Right ventricle myocardium inferior (tissue), 1 donor: ENCODE data around the gene TMEM184C. TPM values are rescaled to one million over a fixed set of nuclear protein-coding genes. Genes with fewer than 3 reads are reported as not detected.
A peak's percentile ranks its signal among the peaks of the same experiment; 100 is the strongest.

Experiments
- ATAC-seq: fragments of 200-7000 bp; cut with Tn5 transposase; one replicate; pipeline ENCODE4 v1.9.1; 2020; ENCODE audit warnings: mild to moderate bottlenecking, moderate library complexity
- DNase-seq: peaks from one replicate; pipeline ENCODE4 v3.0.0; 2021; ENCODE audit errors: missing footprints
- intact Hi-C: fragments of 100-400 bp; cut with DNase I; formaldehyde crosslinking; loops from one replicate; pipeline ENCODE4 v1.11.0; 2022
- long read RNA-seq: library from polyadenylated mRNA; unstranded; transcript quantifications from one replicate; pipeline ENCODE4 v2.0.0, GENCODE V29; 2021
- total RNA-seq: library from RNA; stranded (reverse); fragmentation: NEBNext Ultra II Directional; extraction: Animal tissue kit (Norgen Biotek cat#: 25700); gene quantifications from one replicate; pipeline ENCODE4 v1.2.1, GENCODE V29; 2021
- donor health status: DM: no; HTN: yes; CAD: no; lungs with severe emphysema.

Gene TMEM184C
- 26.4 TPM for total RNA-seq
- long read RNA-seq, full-length matches to known transcripts = 10 of 10 reads
- long read RNA-seq, partial matches to known transcripts = 0 of 10 reads
- long read RNA-seq, other reads (novel, unspliced or antisense) = 0 of 10 reads

DNA sequence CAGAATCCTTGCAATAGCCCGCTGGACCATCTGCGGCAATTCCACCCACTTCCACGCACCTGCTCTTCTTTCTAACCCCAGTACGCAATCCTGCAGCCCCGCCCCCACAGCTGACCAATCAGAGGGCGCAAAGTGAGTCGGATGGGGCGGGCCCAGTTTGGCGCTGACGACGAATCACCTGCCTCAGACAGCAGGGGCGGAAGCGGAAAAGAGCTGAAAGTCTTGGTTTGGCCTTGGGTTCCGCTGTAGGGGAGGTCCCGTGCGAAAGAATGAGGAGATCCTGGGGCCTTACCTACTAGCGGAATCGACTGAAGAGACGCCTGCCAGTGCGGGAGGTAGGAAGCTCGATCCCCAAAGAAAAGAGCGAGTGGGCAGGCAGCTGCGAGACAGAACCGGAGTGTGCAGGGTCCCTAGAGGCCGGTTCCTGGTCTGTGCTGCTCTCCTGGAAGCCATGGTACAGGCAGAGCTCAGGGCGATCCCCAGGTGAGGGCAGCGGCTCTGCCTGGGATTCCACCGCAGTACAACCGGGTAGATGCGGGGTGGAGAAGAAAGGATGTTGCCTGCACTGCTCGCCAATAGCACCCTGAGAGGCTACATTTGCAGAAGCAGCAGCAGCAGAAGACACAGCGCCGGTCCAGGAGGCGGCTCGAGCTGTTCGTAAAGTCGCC lies at the start of gene TMEM184C:
Gene TMEM184C, plus strand, starts transcription at position 225 of the 668 bp plus-strand sequence. CDS start 560 bp downstream, outside the sequence.
- intact Hi-C loops = no loop called here
- DNase-seq (peak; percentile 100), ATAC-seq (peak; percentile 99)

DNA sequence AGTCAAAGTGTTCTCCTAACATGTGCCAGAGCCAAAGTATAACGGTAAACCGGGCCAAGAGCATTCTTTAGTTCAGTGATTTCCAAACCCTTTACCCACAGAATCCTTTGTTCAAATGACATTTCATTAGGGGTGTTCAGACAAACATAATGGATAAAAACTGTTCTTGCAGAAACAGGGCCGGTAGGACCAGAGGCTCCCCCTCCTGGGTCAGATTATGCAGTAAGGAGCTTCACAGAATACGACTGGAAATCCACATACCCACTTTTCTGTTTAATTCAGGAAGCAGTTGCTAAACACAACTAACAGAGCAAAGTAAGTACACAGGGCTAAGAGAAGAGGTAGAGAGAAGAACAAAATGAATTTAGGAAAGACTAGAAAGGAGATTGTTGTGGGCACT lies 46.6 kb upstream of the TMEM184C start:
- DNase-seq = no peak
- ATAC-seq = no peak
- intact Hi-C loops = no loop called here

DNA sequence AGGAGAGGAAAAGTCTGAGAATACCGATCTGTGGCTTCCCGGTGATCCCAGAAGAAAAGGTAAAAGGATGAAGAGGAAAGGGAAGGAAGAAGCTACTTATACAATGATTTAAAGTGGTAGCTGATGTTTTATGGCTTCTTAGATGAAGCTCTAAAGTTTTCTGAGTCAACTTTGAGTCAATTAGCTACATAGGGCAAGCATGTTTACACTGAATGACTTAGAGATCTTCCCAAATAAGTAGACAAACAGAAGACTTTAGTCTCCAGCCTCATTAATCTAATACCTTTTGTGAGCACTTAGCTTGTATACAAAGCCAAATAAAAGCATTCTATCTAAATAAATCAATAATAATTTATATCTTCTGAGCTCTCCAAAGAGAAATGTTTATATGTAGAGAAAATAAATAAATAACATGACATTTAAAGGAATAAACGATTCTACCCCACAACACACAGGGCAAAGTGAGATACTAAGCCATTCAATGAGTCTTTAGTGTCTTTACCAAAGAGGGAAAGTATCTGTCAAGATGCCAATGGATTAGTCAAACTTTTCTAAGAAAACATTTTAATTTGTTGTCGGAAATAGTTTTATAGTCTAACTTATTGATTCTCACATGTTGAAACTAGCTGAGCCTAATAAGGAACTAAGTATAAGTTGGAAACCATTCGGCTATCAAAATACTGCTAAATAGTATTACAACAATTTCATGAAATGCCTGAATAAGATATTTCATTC lies 46.0 kb upstream of the TMEM184C start:
- intact Hi-C loops = no loop called here
- DNase-seq (no peak), ATAC-seq (no peak)

DNA sequence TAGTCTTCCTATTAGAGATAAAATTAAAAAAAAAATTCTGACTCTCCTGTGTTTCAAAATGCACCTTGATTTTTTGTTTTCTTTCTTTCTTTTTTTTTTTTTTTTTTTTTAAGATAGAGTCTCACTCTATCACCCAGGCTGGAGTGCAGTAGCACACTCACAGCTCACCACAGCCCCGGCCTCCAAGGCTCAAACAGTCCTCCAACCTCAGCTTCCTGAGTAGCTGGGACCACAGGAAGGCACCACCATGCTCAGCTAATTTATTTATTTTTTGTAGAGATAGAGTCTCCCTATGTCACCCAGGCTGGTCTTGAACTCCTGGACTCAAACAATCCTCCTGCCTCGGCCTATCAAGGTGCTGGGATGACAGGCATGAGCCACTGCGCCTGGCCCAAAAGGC lies 41.1 kb upstream of the TMEM184C start:
- DNase-seq (no peak), ATAC-seq (no peak)
- intact Hi-C loops = no loop called here

DNA sequence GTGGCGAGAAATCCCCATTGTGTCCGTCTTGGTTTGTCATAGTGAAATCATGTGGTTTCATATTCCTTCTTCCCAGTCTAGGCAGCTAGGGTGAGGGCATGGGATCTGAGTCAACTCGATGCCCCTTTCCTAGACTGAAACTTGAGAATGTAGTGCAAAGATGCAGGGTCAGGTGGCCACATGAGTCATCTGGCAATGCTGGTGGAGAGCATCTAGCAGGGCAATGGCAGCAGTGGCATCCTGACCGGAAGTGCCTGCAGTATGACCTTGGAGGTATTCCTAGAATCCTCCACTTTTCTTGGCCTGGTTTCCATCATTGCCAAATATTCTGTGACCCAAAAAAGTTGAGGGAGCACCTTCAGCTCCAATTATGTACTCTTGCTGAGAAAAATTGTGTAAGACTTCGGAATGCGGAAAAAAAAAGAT lies 39.1 kb upstream of the TMEM184C start:
- ATAC-seq (no peak), DNase-seq (no peak)
- intact Hi-C loops = no loop called here

DNA sequence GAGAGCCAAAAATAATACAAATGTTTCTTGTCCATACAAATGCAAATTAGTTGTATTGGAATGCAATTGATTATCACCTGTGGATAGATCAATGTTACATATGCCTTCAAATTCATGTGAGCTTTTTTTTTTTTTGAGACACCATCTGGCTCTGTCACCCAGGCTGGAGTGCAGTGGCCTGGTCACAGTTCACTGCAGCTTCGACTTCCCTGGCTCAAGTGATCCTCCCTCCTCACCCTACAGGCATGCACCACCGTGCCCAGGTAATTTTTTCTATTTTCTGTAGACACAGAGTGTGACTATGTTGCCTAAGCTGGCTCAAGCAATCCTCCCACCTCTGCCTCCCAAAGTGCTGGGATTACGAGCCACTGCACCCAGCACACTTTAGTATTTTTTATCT lies 38.6 kb upstream of the TMEM184C start:
- DNase-seq (no peak), ATAC-seq (no peak)
- intact Hi-C loops = no loop called here

DNA sequence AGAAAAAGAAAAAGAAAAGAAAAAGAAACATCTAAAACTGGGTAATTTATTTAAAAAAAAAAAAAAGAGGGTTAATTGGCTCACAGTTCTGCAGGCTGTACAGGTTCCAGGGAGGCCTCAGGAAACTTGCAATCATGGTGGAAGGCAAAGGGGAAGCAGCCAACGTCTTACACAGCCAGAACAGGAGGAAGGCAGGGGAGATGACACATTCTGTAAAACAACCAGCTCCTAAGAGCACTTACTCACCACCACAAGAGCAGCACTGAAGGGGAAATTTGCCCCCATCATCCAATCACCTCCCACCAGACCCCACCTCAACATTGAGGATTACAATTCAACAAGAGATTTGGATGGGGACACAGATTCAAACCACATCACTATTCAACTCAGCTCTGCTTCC lies 36.8 kb upstream of the TMEM184C start:
- ATAC-seq (no peak), DNase-seq (no peak)
- intact Hi-C loops = no loop called here

DNA sequence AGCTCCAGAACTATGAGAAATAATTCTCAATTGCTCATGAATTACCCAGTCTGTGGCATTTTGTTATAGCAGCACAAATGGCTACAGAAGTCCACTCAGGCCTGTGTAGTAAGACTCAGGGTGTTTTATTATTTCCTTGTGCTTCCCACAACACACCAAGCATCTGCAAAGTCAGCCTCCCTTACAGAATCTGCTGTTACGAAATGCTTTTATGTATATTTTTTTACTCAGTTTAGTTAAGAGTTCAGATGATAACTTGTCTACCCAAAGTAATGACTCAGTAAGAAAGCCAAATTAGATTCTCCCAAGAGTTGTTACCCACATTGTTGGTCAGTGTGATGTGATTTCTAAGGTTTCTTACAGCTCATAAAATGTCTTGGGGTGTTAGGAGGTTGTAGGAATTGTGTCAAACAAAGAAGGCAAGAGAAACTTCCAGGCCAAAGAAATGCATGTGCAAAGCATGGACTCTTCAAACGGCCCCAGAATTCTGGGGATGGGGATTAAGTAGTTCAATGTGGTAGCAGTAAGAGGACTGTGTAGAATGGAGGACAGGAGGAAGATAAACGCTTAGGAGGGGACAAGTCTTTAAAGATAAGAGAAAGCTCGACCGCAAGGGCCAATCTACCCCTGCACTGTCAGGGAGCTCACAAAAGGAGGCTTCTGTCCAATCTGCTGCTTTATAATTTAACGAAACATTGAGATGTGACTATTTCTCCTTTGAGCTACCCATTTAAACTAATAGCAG lies 35.4 kb upstream of the TMEM184C start:
- no peak for DNase-seq

DNA sequence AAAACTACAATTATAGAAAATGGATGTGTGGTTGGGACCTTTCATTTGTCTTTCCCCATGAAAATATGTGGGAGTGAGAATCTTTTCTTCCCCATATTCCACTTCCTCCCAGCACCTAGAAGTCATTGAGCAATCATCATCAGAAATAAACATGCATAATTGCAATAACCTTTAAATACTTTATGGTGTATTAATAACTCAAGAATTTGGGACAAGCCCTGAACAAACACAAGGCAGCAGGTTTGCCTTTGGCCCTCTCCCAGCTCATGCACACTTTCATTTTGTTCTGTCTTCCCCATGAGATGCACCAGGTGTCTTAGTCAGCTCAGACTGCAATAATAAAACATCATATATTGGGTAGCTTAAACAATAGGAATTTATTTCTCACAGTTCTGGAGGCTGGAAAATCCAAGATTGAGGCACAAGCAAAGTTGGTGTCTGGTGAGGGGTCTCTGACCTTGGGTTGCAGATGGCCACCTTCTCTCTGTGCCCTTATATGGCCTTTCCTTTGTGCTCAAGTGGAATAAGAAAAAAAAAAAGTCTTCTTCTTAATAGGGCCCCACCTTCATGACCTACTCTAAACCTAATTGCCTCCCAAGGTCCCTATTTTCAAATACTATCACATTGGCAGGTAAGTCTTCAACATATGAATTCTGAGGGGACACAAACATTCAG lies 34.7 kb upstream of the TMEM184C start:
- DNase-seq (no peak), ATAC-seq (no peak)
- intact Hi-C loops = no loop called here

More for the DNA sequence above, 35.4 kb upstream of the TMEM184C start:
- ATAC-seq = no peak
- intact Hi-C loops = no loop called here

DNA sequence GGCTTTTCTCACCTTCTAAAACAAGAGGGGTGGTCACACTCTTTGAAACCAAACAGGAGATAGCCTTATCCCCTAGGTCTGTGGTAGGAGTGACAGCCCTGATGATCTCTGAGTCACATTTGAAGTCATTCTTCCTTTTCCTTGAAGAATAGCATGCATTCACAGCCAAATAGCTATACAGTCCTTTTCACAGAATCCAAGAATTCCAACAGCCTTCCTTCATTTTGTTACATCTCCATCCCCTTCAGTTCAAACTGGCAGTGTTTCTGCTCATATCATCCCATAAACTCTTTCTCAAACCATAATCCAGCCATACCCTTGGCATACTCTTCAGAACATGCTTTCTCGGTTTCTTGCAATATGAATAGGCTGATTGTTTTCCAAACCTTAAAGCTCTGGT lies 33.3 kb upstream of the TMEM184C start:
- intact Hi-C loops = no loop called here
- no peak for ATAC-seq
- no peak for DNase-seq

DNA sequence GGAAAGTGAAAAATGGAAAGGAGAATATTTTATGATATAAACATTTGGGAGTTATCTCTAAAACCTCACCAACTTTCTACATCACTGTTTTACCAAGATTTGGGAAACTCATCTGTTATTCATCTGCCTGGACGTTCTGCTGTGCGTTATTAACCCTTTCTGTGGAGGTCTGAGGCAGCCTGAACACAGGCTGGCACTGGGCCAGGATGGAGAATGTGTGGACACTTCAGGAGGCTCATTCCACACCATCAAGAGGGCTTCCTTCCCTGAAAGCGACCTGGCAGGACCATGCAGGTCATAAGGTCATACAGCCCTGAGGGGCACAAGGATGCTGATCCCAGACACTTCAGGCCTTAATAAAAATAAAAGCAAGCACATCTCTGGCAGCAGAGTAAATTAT lies 31.2 kb upstream of the TMEM184C start:
- ATAC-seq (no peak), DNase-seq (no peak)
- intact Hi-C loops = loop anchor here (5.0 kb wide), 2 partner anchors 424 to 569 kb away; no protein-coding TSS in a partner anchor

DNA sequence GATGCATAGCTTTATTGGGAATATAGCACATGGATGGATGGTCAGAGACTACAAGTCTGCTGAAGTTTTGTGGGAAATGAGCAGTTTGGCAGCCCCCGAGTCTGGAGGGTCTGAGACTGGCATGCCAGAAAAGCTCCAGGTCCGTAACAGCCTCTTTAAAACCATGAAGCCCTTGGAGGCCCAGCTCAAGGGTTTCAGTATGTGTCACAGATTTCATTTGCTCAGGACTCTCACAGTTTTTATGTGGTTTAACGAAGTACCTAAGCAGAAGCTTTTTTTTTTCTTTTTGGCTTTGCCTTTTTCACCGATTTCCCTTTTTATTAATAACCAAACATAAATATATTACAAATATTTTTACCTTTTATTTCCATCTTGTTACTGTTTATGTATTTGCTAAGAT lies 30.6 kb upstream of the TMEM184C start:
- no peak for DNase-seq
- no peak for ATAC-seq
- intact Hi-C loops = loop anchor here (5.0 kb wide), 2 partner anchors 424 to 569 kb away; no protein-coding TSS in a partner anchor

DNA sequence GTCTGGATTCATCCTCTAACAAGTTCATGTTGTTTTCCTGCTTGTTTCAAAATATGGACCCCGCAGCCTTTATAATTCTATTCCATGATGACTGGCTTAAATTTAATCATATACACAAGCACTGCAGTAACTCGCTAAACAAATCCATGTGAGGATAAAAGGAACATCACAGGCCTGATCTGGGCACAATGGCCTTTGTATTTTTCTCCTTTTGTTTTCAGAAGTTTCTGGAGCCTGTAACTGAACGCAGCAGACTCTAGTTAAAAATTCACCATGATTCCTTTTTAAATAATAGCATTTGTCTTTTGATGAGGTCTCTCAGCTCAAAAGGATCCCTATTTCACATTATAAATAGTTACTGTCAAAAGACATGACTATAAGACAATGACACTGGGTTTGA lies 30.2 kb upstream of the TMEM184C start:
- intact Hi-C loops = loop anchor here (5.0 kb wide), 2 partner anchors 425 to 570 kb away; no protein-coding TSS in a partner anchor
- ATAC-seq = no peak
- no peak for DNase-seq

DNA sequence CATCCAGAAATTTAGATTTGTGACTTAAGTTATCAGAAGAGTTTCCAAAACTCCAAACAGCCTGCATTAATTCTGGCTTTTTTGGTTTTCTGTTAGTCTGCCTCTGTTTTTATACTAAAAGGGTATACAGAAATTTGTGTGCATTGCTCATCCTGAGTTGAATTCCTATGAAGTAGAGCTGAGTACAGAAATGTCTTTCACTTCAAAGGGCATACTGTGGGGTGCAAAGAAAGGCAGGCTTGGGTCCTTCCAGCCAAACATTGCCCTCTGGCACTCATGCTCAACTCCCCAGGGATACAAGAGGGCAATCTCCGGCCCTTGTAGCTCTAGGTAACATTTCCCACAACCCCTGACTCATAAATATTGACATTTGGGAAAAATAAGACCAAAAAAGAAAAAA lies 27.6 kb upstream of the TMEM184C start:
- intact Hi-C loops = loop anchor here (5.0 kb wide), 2 partner anchors 427 to 572 kb away; no protein-coding TSS in a partner anchor
- DNase-seq (no peak), ATAC-seq (no peak)

DNA sequence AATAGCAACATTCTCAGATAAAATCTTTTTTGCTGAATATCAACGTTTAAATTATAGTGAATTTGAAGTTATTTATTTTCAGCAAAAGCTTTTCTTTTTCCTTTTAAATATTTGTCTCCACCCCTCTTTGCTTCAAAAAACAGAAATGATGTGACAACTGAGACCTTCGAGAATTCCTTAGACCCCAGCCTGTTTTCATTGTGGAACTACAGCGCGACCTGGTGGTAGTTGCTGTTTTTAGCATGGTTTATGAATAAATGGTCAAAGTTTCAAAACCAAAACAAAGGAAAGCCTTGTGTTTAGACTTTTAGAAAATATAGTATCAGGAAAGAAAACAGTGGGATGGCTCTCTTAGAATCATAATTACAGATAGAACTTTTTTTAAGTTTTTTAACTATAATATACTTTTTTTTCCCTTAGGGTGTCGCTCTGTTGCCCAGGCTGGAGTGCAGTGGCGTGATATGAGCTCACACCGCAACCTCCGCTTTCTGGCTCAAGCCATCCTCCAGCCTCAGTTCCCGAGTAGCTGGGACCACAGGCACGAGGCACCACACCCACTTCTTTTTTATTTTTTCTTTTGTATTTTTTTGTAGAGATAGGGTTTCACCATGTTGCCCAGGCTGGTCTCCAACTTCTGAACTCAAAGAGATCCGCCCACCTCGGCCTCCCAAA lies 26.8 kb upstream of the TMEM184C start:
- intact Hi-C loops = loop anchor here (2.0 kb wide), 1 partner anchor 480 kb away; no protein-coding TSS in a partner anchor
- DNase-seq (no peak), ATAC-seq (no peak)

DNA sequence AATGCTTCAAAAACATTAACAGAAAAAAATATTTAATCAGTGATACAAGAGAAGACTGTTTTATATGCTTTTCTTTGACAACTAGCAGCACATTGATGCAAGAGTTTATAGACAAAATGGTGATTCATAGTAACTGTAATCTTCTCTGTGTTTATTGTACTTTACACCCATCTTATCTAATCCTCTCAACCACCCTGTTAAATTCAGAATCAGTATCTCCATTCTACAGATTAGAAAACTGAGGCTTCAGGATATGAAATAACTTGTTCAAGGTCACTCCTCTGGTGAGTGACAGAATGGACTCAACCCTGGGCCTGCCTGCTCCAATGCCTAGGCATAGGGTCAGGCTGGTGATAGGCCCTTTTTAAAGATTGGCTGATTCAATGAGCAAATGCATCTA lies 26.1 kb upstream of the TMEM184C start:
- DNase-seq (no peak), ATAC-seq (no peak)
- intact Hi-C loops = loop anchor here (2.0 kb wide), 1 partner anchor 480 kb away; no protein-coding TSS in a partner anchor

DNA sequence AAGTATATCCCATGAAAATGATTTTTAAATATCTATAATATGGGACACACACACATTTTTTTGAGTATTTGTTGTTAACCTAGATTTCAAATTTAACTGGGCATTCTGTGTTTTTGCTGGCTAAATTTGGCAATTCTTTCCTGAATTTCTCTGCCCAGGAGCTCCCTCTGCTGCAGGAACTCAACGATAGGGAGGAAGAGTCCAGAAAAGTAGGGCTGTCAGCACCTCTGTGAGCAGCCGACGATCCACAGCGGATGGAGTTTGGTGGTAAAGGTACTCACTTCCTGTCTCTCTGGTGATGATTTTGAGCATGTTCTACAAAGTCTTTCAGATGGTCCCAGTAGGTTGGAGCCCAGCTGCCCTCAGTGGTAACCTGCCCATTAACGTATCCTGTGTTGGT lies 23.1 kb upstream of the TMEM184C start:
- ATAC-seq (no peak), DNase-seq (no peak)
- intact Hi-C loops = no loop called here

DNA sequence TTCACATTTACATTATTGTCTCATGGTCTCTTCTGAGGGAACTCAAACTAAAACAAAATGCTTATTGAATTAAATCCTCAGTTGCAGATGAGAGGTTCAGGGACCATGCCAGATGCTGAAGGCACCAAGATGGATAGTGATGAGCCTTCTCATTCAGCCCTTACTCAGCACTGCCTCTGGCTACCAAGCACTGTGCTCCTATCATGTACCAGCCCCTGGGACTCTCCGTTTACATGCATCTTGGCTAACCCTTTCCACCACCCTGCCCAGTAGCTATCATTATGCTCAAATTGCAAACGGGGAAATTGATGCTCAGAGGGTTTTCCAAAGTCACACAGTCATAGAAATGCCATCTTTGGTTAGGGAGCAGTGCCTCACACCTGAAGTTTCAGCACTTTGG lies 22.6 kb upstream of the TMEM184C start:
- intact Hi-C loops = no loop called here
- ATAC-seq = no peak
- DNase-seq = no peak
